AG09309 (cell line): ENCODE measurements around the gene COX7A2.

Experiments used
- DNase-seq: peaks from one replicate; pipeline ENCODE4 v3.0.0-alpha.2; 2010; ENCODE audit warnings: low read depth
- H3K4me3 ChIP-seq: 2 replicates; pipeline ENCODE4 v1.5.1; 2011; ENCODE audit warnings: mild to moderate bottlenecking, low read depth, low read length, moderate library complexity; ENCODE audit not compliant: control insufficient read depth
- TF ChIP-seq, protein P1 (sequence below): IDR thresholded peaks from 2 replicates; pipeline ENCODE4 v1.5.1; 2011; ENCODE audit warnings: mild to moderate bottlenecking, low read depth, low read length, inconsistent platforms; ENCODE audit not compliant: insufficient read depth, control insufficient read depth; ENCODE audit errors: missing control alignments

COX7A2 gene

DNA sequence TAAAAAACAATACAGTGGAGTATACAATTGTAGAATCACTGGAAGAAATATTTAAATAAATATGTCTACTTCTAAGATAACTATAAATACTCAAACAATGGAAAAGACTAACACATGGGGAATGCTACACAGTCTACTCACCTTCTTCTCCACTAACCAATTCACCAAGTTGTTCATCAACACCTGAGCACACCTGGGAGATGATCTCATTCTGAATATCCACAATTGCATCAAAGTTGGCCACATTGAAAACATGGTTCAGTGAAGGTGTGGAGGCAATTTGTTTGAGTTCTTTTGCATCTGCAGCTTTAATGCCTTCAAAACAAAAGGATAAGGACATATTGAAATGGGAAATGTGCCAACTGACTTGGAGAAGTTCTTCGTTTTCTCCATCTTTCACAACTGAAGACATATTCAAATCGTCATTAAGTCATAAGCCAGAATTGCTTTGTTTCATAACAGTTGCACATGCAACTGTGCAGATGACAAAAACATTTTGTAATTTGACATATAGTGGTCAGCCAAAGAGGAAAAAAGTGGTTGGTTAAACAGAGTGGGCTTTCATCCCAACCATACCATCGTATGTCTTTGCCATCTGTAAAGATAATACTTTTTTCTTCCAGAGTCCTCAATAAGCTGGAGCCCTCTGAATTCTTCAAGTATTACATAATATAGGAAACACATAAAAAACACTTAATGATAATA, 55.2 kb downstream of the COX7A2 start:
- DNase-seq = no peak
- TF ChIP-seq, protein P1, sequence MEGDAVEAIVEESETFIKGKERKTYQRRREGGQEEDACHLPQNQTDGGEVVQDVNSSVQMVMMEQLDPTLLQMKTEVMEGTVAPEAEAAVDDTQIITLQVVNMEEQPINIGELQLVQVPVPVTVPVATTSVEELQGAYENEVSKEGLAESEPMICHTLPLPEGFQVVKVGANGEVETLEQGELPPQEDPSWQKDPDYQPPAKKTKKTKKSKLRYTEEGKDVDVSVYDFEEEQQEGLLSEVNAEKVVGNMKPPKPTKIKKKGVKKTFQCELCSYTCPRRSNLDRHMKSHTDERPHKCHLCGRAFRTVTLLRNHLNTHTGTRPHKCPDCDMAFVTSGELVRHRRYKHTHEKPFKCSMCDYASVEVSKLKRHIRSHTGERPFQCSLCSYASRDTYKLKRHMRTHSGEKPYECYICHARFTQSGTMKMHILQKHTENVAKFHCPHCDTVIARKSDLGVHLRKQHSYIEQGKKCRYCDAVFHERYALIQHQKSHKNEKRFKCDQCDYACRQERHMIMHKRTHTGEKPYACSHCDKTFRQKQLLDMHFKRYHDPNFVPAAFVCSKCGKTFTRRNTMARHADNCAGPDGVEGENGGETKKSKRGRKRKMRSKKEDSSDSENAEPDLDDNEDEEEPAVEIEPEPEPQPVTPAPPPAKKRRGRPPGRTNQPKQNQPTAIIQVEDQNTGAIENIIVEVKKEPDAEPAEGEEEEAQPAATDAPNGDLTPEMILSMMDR = no peak
- no peak overlapping the region for H3K4me3 ChIP-seq
